D721Med (cell line): Measurements from ENCODE around the gene FYTTD1.

ENCODE experiments used
- DNase-seq: peaks from one replicate; pipeline ENCODE4 v3.0.0; 2011; ENCODE audit warnings: low spot score; ENCODE audit not compliant: insufficient read length
- FAIRE-seq: peaks from 2 replicates; lab custom pipeline; 2011; peaks lifted over from hg19 to GRCh38; lab: Jason Lieb, UNC
- TF ChIP-seq, protein P1 (sequence below): IDR thresholded peaks from 2 replicates; pipeline ENCODE4 v1.5.1; 2012; ENCODE audit warnings: mild to moderate bottlenecking, control low read depth; ENCODE audit not compliant: insufficient read depth; ENCODE audit errors: missing control alignments

FYTTD1 gene

DNA sequence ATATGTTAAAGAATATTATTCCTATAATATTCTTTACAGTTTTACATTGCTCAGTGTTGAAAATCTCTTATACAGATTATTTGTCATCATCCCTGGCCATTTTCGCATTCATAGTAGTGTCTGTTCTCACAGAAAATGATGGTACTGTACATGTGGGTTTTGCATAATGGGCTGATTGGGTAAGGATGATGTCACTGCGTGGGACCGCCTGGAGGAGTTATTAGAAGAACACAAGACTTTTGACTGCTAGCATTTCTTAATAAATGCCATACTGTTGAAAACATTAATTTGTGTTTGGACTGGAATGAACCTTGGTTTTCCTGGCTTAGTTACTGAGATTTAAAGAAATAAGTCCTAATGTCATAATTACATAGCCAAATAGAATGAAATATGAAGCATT lies 61.7 kb downstream of the FYTTD1 start:
- FAIRE-seq (no peak), DNase-seq (no peak)
- TF ChIP-seq, protein P1, sequence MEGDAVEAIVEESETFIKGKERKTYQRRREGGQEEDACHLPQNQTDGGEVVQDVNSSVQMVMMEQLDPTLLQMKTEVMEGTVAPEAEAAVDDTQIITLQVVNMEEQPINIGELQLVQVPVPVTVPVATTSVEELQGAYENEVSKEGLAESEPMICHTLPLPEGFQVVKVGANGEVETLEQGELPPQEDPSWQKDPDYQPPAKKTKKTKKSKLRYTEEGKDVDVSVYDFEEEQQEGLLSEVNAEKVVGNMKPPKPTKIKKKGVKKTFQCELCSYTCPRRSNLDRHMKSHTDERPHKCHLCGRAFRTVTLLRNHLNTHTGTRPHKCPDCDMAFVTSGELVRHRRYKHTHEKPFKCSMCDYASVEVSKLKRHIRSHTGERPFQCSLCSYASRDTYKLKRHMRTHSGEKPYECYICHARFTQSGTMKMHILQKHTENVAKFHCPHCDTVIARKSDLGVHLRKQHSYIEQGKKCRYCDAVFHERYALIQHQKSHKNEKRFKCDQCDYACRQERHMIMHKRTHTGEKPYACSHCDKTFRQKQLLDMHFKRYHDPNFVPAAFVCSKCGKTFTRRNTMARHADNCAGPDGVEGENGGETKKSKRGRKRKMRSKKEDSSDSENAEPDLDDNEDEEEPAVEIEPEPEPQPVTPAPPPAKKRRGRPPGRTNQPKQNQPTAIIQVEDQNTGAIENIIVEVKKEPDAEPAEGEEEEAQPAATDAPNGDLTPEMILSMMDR: no peak

DNA sequence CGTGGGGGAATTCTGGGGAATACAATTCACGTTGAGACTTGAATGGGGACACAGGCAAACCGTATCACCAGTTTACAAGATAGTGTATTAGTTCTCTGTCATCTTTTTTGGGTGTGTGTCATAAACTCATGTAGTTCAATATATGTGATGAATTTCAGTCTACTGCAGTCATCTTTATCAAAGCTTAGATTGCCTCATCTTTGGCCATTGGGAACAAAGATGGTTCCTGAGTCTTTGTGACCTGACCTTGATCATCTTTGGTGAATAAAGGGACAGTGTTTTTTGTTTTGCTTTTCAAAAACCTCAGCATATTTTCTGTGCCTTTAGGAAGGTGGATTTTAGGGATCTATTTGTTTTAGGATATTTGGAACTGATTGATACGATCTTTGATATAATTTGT lies 64.7 kb downstream of the FYTTD1 start:
- TF ChIP-seq, protein P1: no peak
- DNase-seq: no peak
- no peak for FAIRE-seq

DNA sequence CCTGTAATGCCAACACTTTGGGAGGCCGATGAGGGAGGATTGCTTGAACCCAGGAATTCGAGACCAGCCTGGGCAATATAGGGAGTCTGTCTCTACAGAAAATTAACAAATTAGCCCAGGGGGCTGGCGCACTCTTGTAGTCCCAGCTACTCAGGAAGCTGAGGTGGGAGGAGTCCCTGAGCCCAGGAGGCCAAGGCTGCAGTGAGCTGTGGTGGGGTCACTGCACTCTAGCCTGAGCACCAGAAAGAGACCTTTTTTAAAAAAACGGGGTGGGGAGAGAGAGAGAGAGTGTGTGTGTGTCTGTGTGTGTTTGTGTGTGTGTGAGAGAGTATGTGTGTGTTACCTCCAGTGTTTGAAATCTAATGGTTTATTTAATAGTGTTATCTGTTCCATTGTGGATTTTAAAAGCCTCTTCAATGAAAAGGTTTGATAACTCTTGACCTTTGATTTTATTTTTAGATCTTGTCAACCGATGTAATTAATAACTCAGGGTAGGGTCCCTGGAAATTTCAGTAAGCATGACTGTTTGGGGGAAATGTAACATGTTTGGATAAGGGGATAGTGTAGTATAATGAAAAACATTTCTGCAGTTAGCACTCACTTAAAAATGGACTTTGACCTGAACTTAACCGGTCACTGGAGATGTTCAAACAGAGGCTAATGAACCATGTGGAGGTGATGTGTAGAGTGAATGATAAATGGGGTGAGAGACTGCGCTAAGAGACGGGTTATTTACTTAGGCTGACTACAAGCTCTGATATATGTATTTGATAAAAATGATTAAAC lies 71.1 kb downstream of the FYTTD1 start:
- DNase-seq (no peak), FAIRE-seq (no peak)
- TF ChIP-seq, protein P1: no peak

DNA sequence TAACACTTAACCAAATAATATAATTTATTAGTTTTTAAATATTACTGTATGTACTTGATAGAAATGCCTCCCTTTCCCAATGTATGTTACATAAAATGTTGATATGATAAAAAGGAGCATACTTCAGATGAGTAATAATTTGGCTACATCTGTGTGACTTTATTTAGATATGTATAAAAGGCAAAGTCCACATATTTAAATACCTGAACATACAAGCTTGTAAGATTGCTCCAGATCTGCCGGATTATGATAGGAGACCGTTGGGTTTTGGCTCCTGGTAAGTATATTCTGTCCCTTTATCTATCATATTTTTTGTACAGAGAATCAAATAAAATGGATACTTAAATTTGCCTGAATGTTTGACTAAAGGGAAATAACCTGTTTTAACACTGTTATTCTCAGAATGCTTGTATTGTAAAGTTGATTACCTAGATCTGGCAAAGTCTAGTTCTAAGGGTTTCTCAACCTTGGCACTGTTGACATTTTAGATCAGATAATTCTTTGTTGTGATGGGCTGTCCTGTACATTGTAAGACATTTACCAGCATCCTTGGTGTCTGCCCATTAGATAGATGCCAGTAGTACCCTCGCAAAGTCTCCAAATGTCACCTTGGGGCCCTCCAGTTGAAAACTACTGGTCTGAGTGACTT lies 79.8 kb downstream of the FYTTD1 start:
- TF ChIP-seq, protein P1: no peak
- DNase-seq: no peak

DNA sequence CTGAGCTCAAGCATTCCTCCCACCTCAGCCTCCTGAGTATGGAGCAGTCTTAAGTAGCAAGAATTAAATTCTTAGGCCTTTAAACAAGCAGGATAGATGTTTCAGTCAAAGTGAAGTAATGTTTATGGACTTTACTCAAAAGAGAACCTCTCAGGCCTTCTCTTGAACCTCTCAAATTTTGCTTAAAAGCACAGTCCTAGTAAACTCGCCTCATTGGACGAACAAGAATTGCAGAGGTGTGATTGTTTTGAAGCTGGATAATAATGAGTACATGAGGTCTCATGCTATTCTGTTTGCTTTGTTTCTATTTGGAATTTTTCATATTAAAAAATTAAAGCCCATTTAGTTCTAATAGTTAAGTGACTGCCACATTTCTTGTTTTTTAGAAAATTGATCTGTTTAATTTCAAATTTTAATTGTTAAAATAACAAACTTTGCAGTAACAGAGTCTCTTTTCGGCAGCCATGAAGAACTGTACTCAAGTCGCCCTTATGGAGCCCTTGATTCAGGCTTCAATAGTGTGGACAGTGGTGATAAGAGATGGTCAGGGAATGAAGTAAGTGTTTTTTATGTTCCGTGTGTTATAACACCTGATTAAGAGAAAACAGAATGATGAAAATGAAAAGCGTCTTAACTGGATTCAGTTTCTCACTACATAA lies 80.8 kb downstream of the FYTTD1 start:
- no peak for FAIRE-seq
- TF ChIP-seq, protein P1: no peak
- no peak for DNase-seq

More for the DNA sequence above, 79.8 kb downstream of the FYTTD1 start:
- FAIRE-seq: no peak

DNA sequence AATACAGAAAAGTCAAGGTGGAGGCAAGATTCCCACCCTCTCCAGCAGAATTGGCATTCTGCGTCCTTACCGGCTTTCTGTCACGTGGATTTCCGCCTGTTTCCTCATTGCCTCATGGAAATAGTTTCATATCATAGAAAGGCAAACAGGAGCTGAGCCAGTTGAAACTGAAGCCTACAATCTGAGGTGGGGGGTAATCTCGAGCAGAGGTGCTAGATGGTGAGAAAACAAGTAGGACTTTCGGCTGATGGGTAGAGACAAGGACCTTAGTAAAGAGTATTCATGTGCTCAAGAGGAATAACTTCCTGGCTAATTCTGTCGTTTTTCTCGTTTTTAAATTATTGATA lies 81.3 kb downstream of the FYTTD1 start:
- FAIRE-seq: no peak

More for the DNA sequence above, 81.3 kb downstream of the FYTTD1 start:
- TF ChIP-seq, protein P1: no peak
- no peak for DNase-seq
